NCI-H345 (cell line): ENCODE data around the gene NHERF1.
A peak's percentile ranks its signal among the peaks of the same experiment; 100 is the strongest.

Source experiments
- DNase-seq: peaks from one replicate; lab custom pipeline; 2025; lab: John Stamatoyannopoulos, UW

NHERF1 gene

GRCh38 chr17:74785096-74785980, 36.9 kb downstream of the NHERF1 start:
- DNase-seq, result no peak

DNA sequence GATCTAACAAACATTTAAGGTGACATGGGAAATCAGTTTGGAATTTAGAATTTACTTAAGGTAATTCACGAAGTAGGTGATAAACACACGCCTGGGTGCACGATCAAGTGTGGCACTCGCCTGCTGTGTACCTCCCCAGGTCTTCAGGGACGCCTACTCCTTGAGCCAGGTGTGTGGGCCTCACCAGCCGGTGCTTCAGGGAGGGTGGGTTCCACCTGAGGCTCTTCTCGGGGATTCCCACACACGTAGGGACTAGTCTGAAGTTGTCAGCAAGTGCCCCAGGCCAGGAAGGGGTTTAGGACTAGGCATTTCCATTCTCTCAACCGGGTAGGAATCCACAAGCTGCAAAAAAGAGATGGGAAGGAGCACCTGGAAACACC, 37.5 kb downstream of the NHERF1 start:
- DNase-seq, result no peak

- DNase-seq, result no peak
Measured at GRCh38 chr17:74786431-74787055, 38.1 kb downstream of the NHERF1 start.

DNA sequence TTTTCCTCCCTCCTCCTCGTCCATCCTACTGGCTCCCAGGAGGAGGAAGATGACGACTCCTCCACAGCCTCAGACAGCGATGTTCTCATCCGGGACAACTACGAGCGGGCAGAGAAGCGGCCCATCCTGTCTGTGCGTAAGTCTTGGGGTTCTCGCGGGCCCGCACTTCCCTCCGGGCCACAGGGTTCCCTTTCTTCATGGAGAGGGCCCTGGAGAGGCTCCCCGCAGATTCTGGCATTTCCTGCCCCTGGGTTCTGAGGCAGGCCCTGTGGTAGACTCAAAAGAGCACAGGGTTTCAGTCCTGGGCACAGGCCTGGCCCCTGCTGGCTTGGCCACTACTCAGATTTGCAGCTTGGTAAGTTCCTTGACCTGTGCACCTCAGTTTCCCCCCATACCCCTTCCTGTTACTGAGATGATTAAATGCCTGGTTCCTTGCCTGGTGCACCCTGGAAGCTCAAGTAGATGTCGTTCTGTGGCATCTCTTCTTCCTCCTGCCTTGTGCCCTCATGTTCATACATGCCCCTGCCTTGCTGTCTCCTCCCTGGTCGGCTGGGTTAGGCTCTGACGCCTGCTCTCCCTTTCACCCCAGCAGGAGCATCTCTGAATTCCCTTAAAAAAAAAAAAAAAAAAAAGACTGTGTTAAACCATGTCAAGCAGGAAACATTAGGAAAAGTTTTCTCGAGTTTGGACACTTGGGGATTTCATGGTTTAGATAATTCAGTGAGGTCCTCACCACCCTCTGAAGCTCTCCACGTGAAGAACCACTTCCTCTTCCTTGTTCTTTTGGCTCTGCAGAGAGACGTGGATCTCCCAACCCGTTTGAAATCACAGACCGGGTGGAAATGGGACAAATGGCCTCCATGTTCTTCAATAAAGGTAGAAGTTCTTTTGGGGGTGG, 42.0 kb downstream of the NHERF1 start:
- DNase-seq, result no peak

- DNase-seq, result no peak
Measured at GRCh38 chr17:74792586-74793105, 44.2 kb downstream of the NHERF1 start.

GRCh38 chr17:74795327-74796020, 47.0 kb downstream of the NHERF1 start:
- DNase-seq, result no peak

DNA sequence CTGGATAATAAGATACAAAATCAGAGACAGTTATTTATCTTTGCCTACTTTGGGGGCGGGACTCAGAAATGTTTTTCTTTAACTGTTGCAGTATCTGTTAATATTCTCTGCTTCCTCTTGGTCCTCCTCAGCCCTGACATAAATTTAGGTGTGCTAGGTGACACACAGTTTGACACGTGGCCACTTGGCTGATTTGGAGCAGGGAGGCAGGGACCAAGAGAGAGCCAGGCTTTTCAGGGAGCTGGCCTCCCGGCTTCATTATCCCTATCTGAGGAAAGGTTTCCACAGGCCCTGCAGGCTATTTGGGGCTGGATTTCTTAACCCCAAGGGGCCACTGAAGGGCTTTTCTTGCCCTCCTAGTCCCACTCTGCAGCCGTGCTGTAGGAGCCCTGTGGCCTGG, 47.8 kb downstream of the NHERF1 start:
- no peak for DNase-seq

GRCh38 chr17:74796866-74797265, 48.4 kb downstream of the NHERF1 start:
- no peak for DNase-seq

GRCh38 chr17:74797824-74798223, 49.4 kb downstream of the NHERF1 start:
- DNase-seq, result no peak

GRCh38 chr17:74798239-74798707, 49.8 kb downstream of the NHERF1 start:
- no peak for DNase-seq

GRCh38 chr17:74799097-74799496, 50.7 kb downstream of the NHERF1 start:
- DNase-seq, result no peak

DNA sequence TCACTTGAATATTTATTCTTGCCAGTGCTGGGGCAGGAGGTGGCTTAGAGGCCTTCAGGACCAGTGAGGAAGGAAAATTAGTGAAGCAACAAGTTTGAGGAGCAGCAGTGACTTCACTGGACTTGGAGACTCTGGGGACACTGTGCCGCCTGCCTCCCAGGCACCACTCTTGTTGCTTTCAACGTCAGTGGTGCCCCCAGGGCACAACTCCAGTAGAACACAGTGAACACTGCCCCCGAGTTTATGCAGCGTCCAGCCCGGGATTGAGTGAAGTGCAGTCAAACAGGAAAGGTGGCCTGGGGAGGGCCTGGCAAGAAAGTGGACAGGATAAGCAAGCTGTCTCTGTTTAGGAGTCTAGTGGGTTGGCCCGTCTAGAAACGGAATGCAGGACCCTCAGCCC, 52.1 kb downstream of the NHERF1 start:
- no peak for DNase-seq

DNA sequence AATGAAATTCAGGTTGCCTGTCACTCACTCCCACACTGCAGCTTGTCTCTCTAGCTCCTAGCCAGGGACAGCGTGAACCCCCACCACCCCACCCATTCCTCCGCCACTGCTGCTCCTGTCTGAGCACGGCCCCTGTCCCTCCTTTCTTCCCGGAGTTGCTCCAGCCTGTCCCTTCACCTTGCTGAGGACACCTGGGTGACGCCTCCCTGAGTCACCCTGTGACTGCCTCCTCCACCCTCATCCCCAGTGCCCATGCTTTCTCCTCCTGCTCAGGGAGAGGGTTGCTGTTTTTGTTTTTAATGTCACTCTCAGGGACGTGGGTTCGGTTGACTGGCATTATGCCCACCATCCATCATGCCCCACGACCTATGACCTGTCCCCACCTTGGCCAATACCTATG, 53.5 kb downstream of the NHERF1 start:
- no peak for DNase-seq

- no peak for DNase-seq
Measured at GRCh38 chr17:74803388-74803930, 55.0 kb downstream of the NHERF1 start.

- no peak for DNase-seq
Measured at GRCh38 chr17:74803971-74804370, 55.5 kb downstream of the NHERF1 start.

DNA sequence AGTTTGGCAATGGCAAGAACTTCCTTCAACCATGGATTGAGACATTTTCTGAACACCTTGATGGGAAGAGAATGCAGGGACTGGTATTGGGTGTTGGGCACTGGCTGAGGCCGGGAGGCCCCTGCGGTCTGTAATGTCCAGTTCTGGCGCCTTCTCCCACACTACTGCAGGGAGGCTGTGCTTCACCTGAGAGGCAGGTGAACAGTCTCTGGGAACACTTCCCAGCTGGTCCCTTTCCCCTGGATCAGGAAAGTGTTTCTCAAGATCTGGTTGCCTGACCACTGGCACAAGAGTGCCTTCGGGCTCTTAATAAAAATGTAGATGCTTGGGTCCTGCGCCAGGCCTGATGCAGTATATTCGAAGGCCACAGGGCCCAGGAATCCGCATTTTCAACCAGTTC, 56.3 kb downstream of the NHERF1 start:
- DNase-seq, result no peak

- no peak for DNase-seq
Measured at GRCh38 chr17:74805591-74805991, 57.2 kb downstream of the NHERF1 start.

- no peak for DNase-seq
Measured at GRCh38 chr17:74806334-74806733, 57.9 kb downstream of the NHERF1 start.

DNA sequence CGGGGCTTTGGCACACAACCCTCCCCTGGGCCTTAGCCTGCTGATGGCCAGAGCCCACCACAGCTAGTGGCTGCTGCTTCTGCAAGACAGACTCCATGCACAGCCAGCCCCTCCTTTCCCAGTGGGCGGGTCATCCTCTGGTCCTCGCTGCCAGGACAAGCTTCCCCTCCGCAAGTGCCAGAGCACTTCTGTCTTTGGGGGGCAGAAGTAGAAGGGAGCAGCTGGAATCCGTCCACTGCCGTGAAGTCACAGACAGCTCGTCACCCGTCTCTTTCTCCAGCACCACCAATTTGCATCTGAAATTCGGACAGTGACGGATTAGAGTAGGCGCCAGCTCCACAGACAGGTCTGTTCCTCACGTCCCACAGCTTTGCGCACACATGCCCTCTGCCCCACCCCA, 59.0 kb downstream of the NHERF1 start:
- DNase-seq, result no peak

- DNase-seq, result peak; percentile 45
Measured at GRCh38 chr17:74807925-74808324, 59.5 kb downstream of the NHERF1 start.

- DNase-seq, result no peak
Measured at GRCh38 chr17:74808714-74809430, 60.4 kb downstream of the NHERF1 start.
